ENCODE results near the gene HMGB2. TPM values are rescaled to one million over a fixed set of nuclear protein-coding genes. Genes with fewer than 3 reads are reported as not detected.

The HMGB2 gene
- polyA plus RNA-seq, 1 donor from 2014 or later = 128 TPM

DNA sequence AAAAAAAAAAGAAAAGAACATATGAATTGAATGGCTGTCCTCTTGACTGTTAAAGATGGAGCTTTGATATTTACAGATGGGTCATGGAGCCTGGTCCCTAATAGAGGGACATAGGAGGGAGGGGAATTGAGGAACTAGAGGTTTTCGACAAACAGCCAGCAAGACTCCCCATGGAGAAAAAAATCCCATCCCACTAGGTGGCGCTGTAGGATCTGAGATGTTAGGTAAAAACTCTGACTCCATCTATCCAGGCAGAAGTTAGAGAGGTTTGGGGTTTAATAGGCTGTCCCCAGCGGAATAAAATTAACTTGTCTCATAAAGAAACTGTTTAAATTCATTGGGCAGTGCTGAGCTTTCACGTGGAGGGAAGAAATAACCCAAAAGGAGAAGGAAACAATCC, 45.9 kb downstream of the HMGB2 start:
- no peak overlapping the region for H3K27ac Mint-ChIP-seq

DNA sequence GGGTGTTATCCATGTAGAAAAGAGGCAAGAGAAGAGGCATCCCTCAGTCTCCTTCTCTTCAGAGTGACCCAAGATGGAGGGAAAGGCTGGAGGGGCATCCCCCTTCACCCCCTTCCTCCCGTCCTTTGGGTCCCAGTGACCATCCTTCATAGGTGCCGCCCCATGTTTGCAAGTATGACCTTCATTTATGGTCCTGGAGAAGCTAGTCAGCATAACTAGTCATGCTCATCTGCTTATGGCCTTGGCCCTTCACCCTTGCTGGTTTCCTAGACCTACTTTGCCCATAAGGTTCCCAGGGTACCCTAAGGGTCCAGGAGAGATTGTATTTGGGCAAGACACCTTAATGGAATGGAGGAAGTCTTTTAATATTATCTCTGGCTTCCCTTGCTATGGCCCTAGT, 46.7 kb downstream of the HMGB2 start:
- Mint-ChIP-seq H3K27ac (no peak overlapping the region), H3K27me3 (no peaks in the 10 kb centered on the region), H3K4me1 (peaks cover 0 to 4% (median 2%) of the 10 kb centered on the region in 3 donors), H3K4me3 (no peak overlapping the region), H3K9me3 (peaks cover 0 to 12% (median 9%) of the 10 kb centered on the region in 3 donors), H3K36me3 (peaks cover 10% of the 10 kb centered on the region)

More for the DNA sequence above, 45.9 kb downstream of the HMGB2 start:
- Mint-ChIP-seq H3K4me3 (no peak overlapping the region), H3K36me3 (peaks cover 9% of the 10 kb centered on the region), H3K4me1 (peaks cover 0 to 4% (median 1%) of the 10 kb centered on the region in 3 donors), H3K27me3 (no peaks in the 10 kb centered on the region), H3K9me3 (peaks cover 0 to 7% (median 6%) of the 10 kb centered on the region in 3 donors)

DNA sequence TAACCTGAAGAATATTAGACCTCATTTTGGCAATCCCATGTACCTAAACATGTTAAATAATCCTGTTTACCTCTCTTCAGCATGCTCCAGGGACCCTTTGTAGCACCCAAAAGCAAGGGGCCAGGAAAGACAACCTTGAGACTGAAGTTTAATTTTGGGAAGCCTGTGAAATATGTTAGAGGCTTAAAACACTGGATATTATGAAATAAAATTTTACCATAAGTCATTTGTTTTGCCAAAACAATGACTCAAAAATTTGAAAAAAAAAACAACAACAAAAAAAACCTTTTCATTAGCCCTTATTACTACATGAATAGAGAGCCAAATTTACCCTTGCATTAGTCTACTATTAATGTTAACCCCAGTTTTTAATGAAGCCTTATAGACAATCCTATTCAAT, 49.7 kb downstream of the HMGB2 start:
- no peak overlapping the region for H3K4me3 Mint-ChIP-seq
- no peaks in the 10 kb centered on the region for H3K27me3 Mint-ChIP-seq
- H3K27ac Mint-ChIP-seq = no peak overlapping the region
- H3K9me3 Mint-ChIP-seq = peaks cover 0 to 14% (median 10%) of the 10 kb centered on the region in 3 donors
- H3K4me1 Mint-ChIP-seq = peaks cover 0 to 9% (median 4%) of the 10 kb centered on the region in 3 donors
- H3K36me3 Mint-ChIP-seq = peaks cover 13% of the 10 kb centered on the region

DNA sequence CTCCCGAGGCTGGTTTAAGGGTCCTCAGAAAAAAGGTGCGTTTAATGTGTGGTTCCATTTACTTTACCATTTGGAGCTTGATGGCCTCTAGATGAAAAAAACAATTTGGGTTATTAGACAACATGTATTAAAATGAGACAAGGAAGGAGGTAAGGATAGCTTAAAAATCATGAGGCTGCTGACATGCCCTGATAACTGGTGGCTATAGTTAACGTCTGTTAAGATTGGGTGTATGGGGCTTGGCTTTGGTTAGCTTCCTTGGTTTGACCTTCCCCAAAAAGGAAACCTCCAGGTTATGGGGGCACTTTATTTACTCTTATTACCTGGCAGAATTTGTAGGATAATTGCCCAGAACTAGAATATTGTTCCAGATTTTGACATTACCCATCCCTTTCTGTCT, 51.5 kb downstream of the HMGB2 start:
- peak overlapping the region in 1 of 4 donors; percentile 1 for H3K4me3 Mint-ChIP-seq
- H3K27me3 Mint-ChIP-seq = no peaks in the 10 kb centered on the region
- peaks cover 0 to 7% (median 2%) of the 10 kb centered on the region in 3 donors for H3K4me1 Mint-ChIP-seq
- H3K36me3 Mint-ChIP-seq = peaks cover 15% of the 10 kb centered on the region
- H3K9me3 Mint-ChIP-seq = peaks cover 0 to 14% (median 10%) of the 10 kb centered on the region in 3 donors
- H3K27ac Mint-ChIP-seq = no peak overlapping the region

DNA sequence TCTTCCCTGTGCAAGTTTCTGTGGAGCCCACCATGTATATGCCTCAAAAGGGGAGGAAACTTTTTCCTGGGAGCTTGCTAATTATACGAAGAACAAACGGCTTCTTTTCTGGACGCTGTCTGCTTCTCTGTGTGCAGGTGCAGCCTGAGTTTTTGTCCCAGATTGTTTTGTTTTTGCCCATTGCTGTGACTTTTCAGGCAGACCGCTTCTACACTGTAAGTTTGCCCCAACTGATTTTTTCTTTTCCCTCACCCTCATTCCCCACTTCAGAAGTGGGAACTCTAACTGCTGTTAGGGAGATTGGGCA, 51.9 kb downstream of the HMGB2 start:
- Mint-ChIP-seq H3K9me3 (peaks cover 0 to 14% (median 10%) of the 10 kb centered on the region in 3 donors), H3K27ac (no peak overlapping the region), H3K36me3 (peaks cover 16% of the 10 kb centered on the region), H3K27me3 (no peaks in the 10 kb centered on the region), H3K4me3 (no peak overlapping the region), H3K4me1 (peaks cover 0 to 7% (median 2%) of the 10 kb centered on the region in 3 donors)

DNA sequence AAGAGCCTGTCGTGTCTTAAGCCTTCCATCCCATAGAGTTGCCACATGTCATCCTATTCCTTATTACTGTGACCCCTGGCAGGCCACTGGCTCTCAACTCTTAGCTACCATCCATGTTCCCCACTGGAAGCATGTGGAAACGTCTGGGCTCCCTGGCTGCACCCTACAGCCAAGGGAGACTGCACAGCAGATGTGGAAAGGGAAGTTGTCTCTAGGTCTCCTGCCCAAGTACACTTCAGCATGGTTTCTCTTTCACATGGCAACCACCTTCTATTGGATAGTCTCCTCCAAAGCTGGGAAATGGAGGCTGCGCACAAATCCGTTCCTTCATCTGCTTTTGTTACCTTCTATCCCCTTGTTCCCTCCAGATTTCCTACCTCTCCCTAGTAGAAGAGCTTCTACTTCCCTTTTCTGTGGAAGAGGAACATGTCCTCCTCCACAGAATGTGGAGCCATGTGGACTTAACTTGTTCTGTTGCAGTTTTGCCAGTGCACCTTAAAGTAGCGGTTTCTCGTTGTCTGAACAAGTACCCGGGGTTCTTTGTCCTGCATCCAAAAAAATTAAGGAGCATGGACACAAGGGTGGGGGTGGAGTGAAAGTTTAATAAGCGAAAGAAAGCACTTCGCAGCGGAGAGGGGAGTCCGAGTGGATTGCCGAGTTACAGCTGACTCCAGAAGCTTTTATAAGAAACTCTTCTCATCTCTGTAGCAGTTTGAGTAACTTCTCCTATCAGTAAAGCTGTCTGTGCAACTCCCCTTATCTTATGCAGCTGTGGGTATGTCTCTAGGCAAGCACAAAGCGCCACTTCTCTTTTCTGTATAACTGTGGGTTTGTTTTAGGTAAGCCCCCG, 52.5 kb downstream of the HMGB2 start:
- H3K4me3 Mint-ChIP-seq = peak overlapping the region in 1 of 4 donors; percentile 42

More for the DNA sequence above, 52.5 kb downstream of the HMGB2 start:
- peaks cover 16% of the 10 kb centered on the region for H3K36me3 Mint-ChIP-seq
- H3K4me1 Mint-ChIP-seq = peaks cover 0 to 7% (median 2%) of the 10 kb centered on the region in 3 donors
- peak overlapping the region in 1 of 3 donors; percentile 45 for H3K27ac Mint-ChIP-seq
- H3K9me3 Mint-ChIP-seq = peaks cover 0 to 14% (median 10%) of the 10 kb centered on the region in 3 donors
- no peaks in the 10 kb centered on the region for H3K27me3 Mint-ChIP-seq

Other genes with a start within 250 kb of the HMGB2 start
- gene GALNT7, start 165.5 kb downstream of the HMGB2 start, polyA plus RNA-seq = 7.1 TPM
- gene SAP30, start 36.6 kb upstream of the HMGB2 start, polyA plus RNA-seq = 2.5 TPM
- not detected for gene SCRG1, start 64.8 kb upstream of the HMGB2 start, polyA plus RNA-seq
- gene HAND2, start 195.9 kb upstream of the HMGB2 start, polyA plus RNA-seq = not detected

Data from IgD-negative memory B cell (primary cell).